K562 (cell line): ENCODE data around the gene PTGER3. TPM values are rescaled to one million over a fixed set of nuclear protein-coding genes. Genes with fewer than 3 reads are reported as not detected.

Experiments used
- FOXK2 ChIP-seq, 2 experiments: fragments of 450-650 bp; IDR thresholded peaks in 1 of 2; conservative IDR thresholded peaks in 1 of 2; 2 replicates each; pipeline ENCODE4 v1.6.1; 2016; ENCODE audit warnings: low read depth in 2 of 2, mild to moderate bottlenecking in 1 of 2
- KDM5B ChIP-seq: fragments of 200-600 bp; sonication (generic); IDR thresholded peaks from 2 replicates; pipeline ENCODE4 v1.6.1; 2012; ENCODE audit warnings: low read depth, mild to moderate bottlenecking, moderate library complexity, low read length, control low read depth, inconsistent platforms; ENCODE audit not compliant: insufficient replicate concordance
- MTA1 ChIP-seq: fragments of 450-650 bp; IDR thresholded peaks from 2 replicates; pipeline ENCODE4 v1.6.1; 2017; ENCODE audit warnings: borderline replicate concordance
- POLR2AphosphoS5 ChIP-seq: IDR thresholded peaks from 2 replicates; pipeline ENCODE4 v1.6.1; 2011; ENCODE audit warnings: mild to moderate bottlenecking, low read depth, low read length, moderate library complexity; ENCODE audit not compliant: control insufficient read depth, insufficient read depth
- RBM15 ChIP-seq: fragments of 200-400 bp; formaldehyde crosslinking; IDR thresholded peaks from 2 replicates; pipeline ENCODE4 v1.6.1; 2018; ENCODE audit warnings: mild to moderate bottlenecking, low read length, moderate library complexity; ENCODE audit not compliant: insufficient read depth
- RNF2 ChIP-seq: sonication (generic); IDR thresholded peaks from 2 replicates; pipeline ENCODE4 v1.6.1; 2016
- SMAD1 ChIP-seq: fragments of 150-350 bp; IDR thresholded peaks from 2 replicates; pipeline ENCODE4 v1.6.1; 2014; ENCODE audit warnings: low read length, low read depth; ENCODE audit not compliant: partially characterized antibody
- SRSF3 ChIP-seq: fragments of 200-400 bp; formaldehyde crosslinking; IDR thresholded peaks from 2 replicates; pipeline ENCODE4 v1.6.1; 2016; ENCODE audit warnings: mild to moderate bottlenecking, low read length, moderate library complexity; ENCODE audit not compliant: insufficient read depth
- ZMIZ1 ChIP-seq, 2 experiments: fragments of 150-350 bp in 1 of 2; IDR thresholded peaks; 2 replicates each; pipeline ENCODE4 v1.6.1; 2012 to 2016; ENCODE audit warnings: low read depth in 2 of 2, low read length in 2 of 2, mild to moderate bottlenecking in 1 of 2, moderate library complexity in 1 of 2
- ZNF174 ChIP-seq: fragments of 250-450 bp; sonication (Bioruptor Pico); IDR thresholded peaks from 2 replicates; pipeline ENCODE4 v1.4.0; 2020; ENCODE audit warnings: mild to moderate bottlenecking
- ZNF318 ChIP-seq, 2 experiments: fragments of 450-650 bp; IDR thresholded peaks; 2 replicates each; pipeline ENCODE4 v1.6.1; 2016; ENCODE audit warnings: mild to moderate bottlenecking in 2 of 2, borderline replicate concordance in 1 of 2, low read depth in 1 of 2, moderate library complexity in 1 of 2
- polyA plus RNA-seq, 8 experiments: library from polyadenylated mRNA; depleted of rRNA in 4 of 8; stranded (reverse) in 5 of 8; unstranded in 3 of 8; fragments of >200 nt; fragmentation: Nextera tagmentation in 2 of 8; fragmentation: Illumina TruSeq in 1 of 8; extraction: Ambion mirVana in 2 of 8; extraction: Trizol in 1 of 8; gene quantifications; 2 replicates each; pipeline versions ENCODE4 v1.2.1 to v1.2.3, GENCODE V29; 2011 to 2014; ENCODE audit warnings: inconsistent platforms in 1 of 8, missing spikeins in 1 of 8
- total RNA-seq, 7 experiments: library from RNA; depleted of rRNA in 6 of 7; stranded (reverse); fragments of >200 nt in 6 of 7; fragmentation: Illumina TruSeq in 2 of 7; extraction: Trizol in 2 of 7; gene quantifications; 2 replicates each; pipeline versions ENCODE4 v1.2.1 to v1.2.3, GENCODE V29; 2011 to 2021; ENCODE audit warnings: low replicate concordance in 1 of 7

The PTGER3 gene
- total and polyA plus RNA-seq, 9 of the 15 experiments (the other 6 are each of a cell fraction or from before 2014, with no cell fraction given) = 3.8 to 28.5 (median 14.2) TPM

GRCh38 chr1:71080739-71081696 lies 33.4 kb upstream of the PTGER3 start, which contains the start of gene ZRANB2 (continued):
- TF ChIP-seq ZNF318 (IDR thresholded peaks at IDR 0.05; ENCODE audit: borderline replicate concordance in 1 of 2, low read depth in 1 of 2) (peak in 1 of 2 experiments; percentile 74; a peak in 2 of 4 replicates), ZNF174 (no peak), KDM5B (peak; percentile 66), RBM15 (no peak), RNF2 (no peak; the same call in 1 of the 2 replicates), POLR2AphosphoS5 (peak; percentile 87), ZMIZ1 (IDR thresholded peaks at IDR 0.05; ENCODE audit: low read depth in 2 of 2, low read length in 2 of 2) (no peak), SMAD1 (peak; percentile 76), SRSF3 (no peak), FOXK2 (conservative IDR thresholded peaks at IDR 0.05 in 1 of 2, IDR thresholded peaks at IDR 0.05 in 1 of 2; ENCODE audit: low read depth in 2 of 2) (peak; percentile 5 to 30; a peak in 1 of 4 replicates), MTA1 (peak; percentile 83; the same call in 1 of the 2 replicates)
